GM06990 (cell line): ENCODE results near the gene VPS13D.

ENCODE experiments used
- DNase-seq: peaks from one replicate; pipeline ENCODE4 v3.0.0-alpha.2; 2011; ENCODE audit not compliant: insufficient read length; ENCODE audit errors: extremely low read depth
- H3K27me3 ChIP-seq: replicated peaks from 2 replicates; pipeline ENCODE4 v1.6.0; 2011; ENCODE audit warnings: low read length; ENCODE audit not compliant: control insufficient read depth, insufficient read depth
- H3K36me3 ChIP-seq: 2 replicates; pipeline ENCODE4 v1.5.1; 2011; ENCODE audit warnings: low read length; ENCODE audit not compliant: control insufficient read depth, insufficient read depth
- H3K4me3 ChIP-seq: replicated peaks from 2 replicates; pipeline ENCODE4 v1.5.1; 2011; ENCODE audit warnings: low read depth, mild to moderate bottlenecking, control low read depth, low read length
- TF ChIP-seq, protein P1 (sequence below): IDR thresholded peaks from 2 replicates; pipeline ENCODE4 v1.5.1; 2011; ENCODE audit warnings: low read length, control low read depth, mild to moderate bottlenecking, inconsistent platforms; ENCODE audit not compliant: insufficient read depth, poor library complexity, severe bottlenecking

Gene VPS13D, protein sequence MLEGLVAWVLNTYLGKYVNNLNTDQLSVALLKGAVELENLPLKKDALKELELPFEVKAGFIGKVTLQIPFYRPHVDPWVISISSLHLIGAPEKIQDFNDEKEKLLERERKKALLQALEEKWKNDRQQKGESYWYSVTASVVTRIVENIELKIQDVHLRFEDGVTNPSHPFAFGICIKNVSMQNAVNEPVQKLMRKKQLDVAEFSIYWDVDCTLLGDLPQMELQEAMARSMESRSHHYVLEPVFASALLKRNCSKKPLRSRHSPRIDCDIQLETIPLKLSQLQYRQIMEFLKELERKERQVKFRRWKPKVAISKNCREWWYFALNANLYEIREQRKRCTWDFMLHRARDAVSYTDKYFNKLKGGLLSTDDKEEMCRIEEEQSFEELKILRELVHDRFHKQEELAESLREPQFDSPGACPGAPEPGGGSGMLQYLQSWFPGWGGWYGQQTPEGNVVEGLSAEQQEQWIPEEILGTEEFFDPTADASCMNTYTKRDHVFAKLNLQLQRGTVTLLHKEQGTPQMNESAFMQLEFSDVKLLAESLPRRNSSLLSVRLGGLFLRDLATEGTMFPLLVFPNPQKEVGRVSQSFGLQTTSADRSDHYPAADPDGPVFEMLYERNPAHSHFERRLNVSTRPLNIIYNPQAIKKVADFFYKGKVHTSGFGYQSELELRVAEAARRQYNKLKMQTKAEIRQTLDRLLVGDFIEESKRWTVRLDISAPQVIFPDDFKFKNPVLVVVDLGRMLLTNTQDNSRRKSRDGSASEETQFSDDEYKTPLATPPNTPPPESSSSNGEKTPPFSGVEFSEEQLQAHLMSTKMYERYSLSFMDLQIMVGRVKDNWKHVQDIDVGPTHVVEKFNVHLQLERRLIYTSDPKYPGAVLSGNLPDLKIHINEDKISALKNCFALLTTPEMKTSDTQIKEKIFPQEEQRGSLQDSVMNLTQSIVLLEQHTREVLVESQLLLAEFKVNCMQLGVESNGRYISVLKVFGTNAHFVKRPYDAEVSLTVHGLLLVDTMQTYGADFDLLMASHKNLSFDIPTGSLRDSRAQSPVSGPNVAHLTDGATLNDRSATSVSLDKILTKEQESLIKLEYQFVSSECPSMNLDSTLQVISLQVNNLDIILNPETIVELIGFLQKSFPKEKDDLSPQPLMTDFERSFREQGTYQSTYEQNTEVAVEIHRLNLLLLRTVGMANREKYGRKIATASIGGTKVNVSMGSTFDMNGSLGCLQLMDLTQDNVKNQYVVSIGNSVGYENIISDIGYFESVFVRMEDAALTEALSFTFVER (N-terminal part only)

DNA sequence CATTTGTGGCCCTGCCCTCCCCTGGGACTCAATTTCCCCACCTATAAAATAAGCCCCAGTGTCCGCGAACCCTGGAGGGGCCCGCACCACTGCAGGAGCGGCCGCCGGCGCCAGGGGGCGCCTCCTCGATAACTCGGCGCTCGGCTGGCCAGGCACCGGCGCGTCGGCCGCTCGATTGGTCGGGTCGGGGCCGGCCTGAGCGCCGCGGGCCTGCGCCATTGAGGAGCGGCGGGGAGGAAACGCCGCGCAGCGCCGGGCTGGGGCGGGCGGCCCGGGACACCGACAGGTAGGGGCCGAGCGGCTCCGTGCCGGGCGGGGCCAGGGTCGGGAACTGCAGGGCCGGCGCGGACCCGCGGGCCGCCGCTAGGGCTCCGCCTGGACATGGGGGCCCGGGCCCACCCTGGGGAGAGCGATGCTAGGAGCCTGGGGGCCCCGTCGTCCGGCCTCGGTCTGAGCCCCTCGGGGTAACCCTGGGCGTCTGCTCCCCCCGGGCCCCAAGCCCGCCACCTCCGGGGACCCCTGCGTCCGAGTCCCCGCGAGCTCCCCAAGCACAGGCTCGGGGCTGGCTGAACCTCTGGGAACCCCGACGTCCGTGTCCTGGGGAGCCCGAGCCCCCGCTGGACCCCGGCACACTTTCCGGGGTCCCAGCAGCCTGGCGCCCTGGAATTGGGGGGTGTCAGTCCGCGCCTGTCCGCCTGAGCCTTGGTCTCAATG is at the start of gene VPS13D:
TSS of gene VPS13D (plus strand) at position 196 of the 714 bp plus-strand sequence. CDS start 4,237 bp downstream, outside the sequence.
- H3K4me3 ChIP-seq = peak within 1 kb of the TSS; percentile 65
- DNase-seq = peak; percentile 87
- H3K36me3 ChIP-seq = peaks cover under 1% of the 10 kb centered on the region; the same call in 1 of the 2 replicates
- H3K27me3 ChIP-seq = no peaks in the 10 kb centered on the region
- TF ChIP-seq, protein P1, sequence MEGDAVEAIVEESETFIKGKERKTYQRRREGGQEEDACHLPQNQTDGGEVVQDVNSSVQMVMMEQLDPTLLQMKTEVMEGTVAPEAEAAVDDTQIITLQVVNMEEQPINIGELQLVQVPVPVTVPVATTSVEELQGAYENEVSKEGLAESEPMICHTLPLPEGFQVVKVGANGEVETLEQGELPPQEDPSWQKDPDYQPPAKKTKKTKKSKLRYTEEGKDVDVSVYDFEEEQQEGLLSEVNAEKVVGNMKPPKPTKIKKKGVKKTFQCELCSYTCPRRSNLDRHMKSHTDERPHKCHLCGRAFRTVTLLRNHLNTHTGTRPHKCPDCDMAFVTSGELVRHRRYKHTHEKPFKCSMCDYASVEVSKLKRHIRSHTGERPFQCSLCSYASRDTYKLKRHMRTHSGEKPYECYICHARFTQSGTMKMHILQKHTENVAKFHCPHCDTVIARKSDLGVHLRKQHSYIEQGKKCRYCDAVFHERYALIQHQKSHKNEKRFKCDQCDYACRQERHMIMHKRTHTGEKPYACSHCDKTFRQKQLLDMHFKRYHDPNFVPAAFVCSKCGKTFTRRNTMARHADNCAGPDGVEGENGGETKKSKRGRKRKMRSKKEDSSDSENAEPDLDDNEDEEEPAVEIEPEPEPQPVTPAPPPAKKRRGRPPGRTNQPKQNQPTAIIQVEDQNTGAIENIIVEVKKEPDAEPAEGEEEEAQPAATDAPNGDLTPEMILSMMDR = peak; percentile 85

DNA sequence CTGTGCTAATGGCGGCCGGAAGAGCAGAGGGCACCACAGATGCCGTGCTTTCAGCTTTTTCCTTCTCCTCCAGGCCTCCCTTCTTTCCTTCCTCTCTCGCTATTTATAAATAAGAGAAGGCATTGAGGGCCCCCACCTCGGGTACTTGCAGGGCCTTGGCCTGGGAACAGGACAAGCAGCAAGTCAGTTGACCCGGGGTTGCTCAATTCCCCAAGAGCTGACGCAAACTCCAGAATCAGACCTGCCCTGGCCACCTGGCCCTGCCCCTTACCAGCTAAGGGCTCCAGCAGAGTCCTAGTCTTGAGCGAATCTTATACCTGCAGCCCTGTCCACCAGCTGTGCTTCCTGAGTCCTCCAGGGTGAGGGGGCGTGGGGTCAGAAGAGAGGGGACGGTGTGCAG is 49.5 kb upstream of the VPS13D start:
- H3K4me3 ChIP-seq = no peak overlapping the region
- DNase-seq = no peak
- TF ChIP-seq, protein P1 = no peak

DNA sequence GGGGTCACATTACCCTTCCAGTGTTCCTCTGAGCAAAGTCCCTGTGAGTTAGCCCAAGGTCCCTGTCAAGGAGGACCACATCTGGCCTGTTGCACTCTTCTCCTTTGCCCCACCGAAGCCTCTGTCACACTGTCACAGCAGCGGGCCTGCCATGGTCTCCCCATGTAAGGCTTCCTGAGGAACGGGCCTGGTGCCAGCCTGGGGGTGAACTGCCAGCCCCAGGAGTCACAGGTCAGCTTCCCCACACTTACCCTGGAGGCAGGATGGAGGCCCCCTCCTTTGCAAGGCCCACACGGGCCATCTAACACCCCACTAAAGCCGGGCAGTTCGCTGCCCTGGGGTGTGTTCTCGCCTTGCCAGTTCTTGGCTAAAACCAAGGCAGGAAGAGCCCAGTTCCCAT is 48.9 kb upstream of the VPS13D start:
- DNase-seq = no peak
- no peaks in the 10 kb centered on the region for H3K27me3 ChIP-seq
- TF ChIP-seq, protein P1 = no peak
- peaks cover 4% of the 10 kb centered on the region for H3K36me3 ChIP-seq
- H3K4me3 ChIP-seq = no peak overlapping the region

More for the DNA sequence above, 49.5 kb upstream of the VPS13D start:
- H3K36me3 ChIP-seq = peaks cover 4% of the 10 kb centered on the region
- H3K27me3 ChIP-seq = no peaks in the 10 kb centered on the region

DNA sequence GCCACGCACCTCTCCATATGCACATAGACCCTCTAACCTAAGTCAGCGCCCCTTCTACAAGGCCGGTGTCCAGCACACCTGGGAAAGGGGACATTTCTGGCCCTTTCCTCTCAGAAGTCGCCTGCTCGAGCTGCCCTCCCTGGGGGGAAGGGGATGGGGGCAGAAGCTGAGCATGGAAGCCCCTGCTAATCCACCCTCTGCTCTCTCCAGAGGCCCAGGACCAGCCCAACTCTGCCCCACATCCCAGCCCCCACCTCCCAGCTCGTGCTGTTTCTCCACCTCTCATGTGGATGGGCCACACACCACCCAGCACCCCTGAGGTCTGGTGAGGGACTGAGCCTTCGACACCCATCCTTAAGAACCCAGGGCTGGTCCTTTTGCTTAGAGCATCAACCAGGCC is 48.3 kb upstream of the VPS13D start:
- TF ChIP-seq, protein P1 = no peak
- no peak for DNase-seq
- H3K27me3 ChIP-seq = no peaks in the 10 kb centered on the region
- H3K4me3 ChIP-seq = no peak overlapping the region
- peaks cover 7% of the 10 kb centered on the region for H3K36me3 ChIP-seq
